Upper lobe of right lung (tissue), 1 donor: ENCODE data around the gene OPN5. TPM values are rescaled to one million over a fixed set of nuclear protein-coding genes. Genes with fewer than 3 reads are reported as not detected.
"Not testable (repeated sequence)": the region's sequence is repeated elsewhere in the genome, so short reads cannot be mapped to it uniquely, and the experiment has no call there.

Experiments used
- ATAC-seq: fragments of 200-7000 bp; cut with Tn5 transposase; one replicate; pipeline ENCODE4 v1.9.1; 2020; ENCODE audit warnings: mild to moderate bottlenecking, moderate library complexity
- DNase-seq: peaks from one replicate; pipeline ENCODE4 v3.0.0-alpha.2; 2020
- H3K27ac ChIP-seq: fragments of 200-600 bp; one replicate; pipeline ENCODE4 v1.8.0; 2022
- H3K27me3 ChIP-seq: fragments of 200-600 bp; one replicate; pipeline ENCODE4 v1.8.0; 2022; ENCODE audit warnings: mild to moderate bottlenecking
- H3K36me3 ChIP-seq: fragments of 200-600 bp; one replicate; pipeline ENCODE4 v1.8.0; 2022
- H3K4me1 ChIP-seq: fragments of 200-600 bp; one replicate; pipeline ENCODE4 v1.8.0; 2022
- H3K4me3 ChIP-seq: fragments of 200-600 bp; one replicate; pipeline ENCODE4 v1.8.0; 2022; ENCODE audit warnings: mild to moderate bottlenecking
- H3K9me3 ChIP-seq: fragments of 200-600 bp; one replicate; pipeline ENCODE4 v1.8.0; 2022
- intact Hi-C: fragments of 100-400 bp; cut with DNase I; formaldehyde crosslinking; loops from one replicate; pipeline ENCODE4 v1.11.0; 2022
- total RNA-seq: library from RNA; stranded (reverse); fragmentation: NEBNext Ultra II Directional; extraction: Animal tissue kit (Norgen Biotek cat#: 25700); gene quantifications from one replicate; pipeline ENCODE4 v1.2.1, GENCODE V29; 2021
- TF ChIP-seq, protein P1 (sequence below): fragments of 200-600 bp; IDR thresholded peaks from one replicate; pipeline ENCODE4 v1.8.0; 2022; ENCODE audit warnings: antibody characterized with exemption
- donor health status: DM: no; HTN: yes; CAD: no; lungs with severe emphysema.

The OPN5 gene
- total RNA-seq, 1 donor from 2014 or later, result not detected

DNA sequence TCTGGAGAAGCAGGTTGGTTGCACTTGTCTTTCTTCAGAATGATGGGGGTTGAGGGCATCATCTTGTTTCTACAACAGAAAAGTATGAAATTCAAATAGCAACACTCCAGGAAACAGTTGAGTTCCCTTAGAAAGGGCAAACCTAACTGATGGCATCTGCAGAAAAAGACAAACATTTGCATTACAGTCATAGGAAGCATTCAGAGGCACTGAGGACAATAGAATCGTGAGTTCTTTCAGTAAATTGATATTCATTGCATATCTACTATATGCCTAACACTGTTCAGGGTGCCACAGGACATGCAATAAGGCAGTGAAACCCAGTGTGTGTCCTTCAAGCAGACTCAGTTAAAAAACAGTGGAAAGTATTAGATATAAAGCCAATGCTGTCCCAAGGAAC lies 41.1 kb upstream of the OPN5 start:
- no peak for ATAC-seq
- intact Hi-C loops, result no loop called here

DNA sequence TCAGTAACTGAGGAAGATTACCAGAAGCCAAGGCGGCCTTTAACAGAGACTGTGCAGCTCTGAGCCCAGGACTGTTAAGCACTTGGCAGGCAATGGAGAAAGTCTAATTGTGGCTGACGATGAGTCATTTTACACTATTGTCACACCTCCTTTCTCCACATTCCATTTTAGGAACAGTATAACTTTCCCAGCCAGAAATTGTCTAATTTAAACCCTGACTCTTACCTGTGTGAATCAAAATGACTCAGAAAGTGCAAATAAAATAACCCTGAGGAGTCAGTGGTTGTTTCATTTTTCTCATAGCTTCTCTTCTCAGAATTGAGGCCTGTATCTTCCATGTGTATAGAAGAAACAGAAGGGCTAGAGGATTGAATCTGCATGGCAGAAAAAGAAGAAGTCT lies 40.0 kb upstream of the OPN5 start:
- H3K4me1 ChIP-seq, result no peaks in the 10 kb centered on the region
- no peaks in the 10 kb centered on the region for H3K9me3 ChIP-seq
- H3K27me3 ChIP-seq, result no peaks in the 10 kb centered on the region
- H3K27ac ChIP-seq, result no peak overlapping the region
- no peak overlapping the region for H3K4me3 ChIP-seq
- no peak for DNase-seq
- H3K36me3 ChIP-seq, result no peaks in the 10 kb centered on the region
- intact Hi-C loops, result no loop called here
- ATAC-seq, result peak; percentile 26
- TF ChIP-seq, protein P1, sequence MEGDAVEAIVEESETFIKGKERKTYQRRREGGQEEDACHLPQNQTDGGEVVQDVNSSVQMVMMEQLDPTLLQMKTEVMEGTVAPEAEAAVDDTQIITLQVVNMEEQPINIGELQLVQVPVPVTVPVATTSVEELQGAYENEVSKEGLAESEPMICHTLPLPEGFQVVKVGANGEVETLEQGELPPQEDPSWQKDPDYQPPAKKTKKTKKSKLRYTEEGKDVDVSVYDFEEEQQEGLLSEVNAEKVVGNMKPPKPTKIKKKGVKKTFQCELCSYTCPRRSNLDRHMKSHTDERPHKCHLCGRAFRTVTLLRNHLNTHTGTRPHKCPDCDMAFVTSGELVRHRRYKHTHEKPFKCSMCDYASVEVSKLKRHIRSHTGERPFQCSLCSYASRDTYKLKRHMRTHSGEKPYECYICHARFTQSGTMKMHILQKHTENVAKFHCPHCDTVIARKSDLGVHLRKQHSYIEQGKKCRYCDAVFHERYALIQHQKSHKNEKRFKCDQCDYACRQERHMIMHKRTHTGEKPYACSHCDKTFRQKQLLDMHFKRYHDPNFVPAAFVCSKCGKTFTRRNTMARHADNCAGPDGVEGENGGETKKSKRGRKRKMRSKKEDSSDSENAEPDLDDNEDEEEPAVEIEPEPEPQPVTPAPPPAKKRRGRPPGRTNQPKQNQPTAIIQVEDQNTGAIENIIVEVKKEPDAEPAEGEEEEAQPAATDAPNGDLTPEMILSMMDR, result no peak

More for the DNA sequence above, 41.1 kb upstream of the OPN5 start:
- Histone ChIP-seq H3K4me3 (no peak overlapping the region), H3K36me3 (no peaks in the 10 kb centered on the region), H3K9me3 (no peaks in the 10 kb centered on the region), H3K27ac (no peak overlapping the region), H3K4me1 (no peaks in the 10 kb centered on the region), H3K27me3 (no peaks in the 10 kb centered on the region)
- TF ChIP-seq, protein P1, result no peak
- no peak for DNase-seq

DNA sequence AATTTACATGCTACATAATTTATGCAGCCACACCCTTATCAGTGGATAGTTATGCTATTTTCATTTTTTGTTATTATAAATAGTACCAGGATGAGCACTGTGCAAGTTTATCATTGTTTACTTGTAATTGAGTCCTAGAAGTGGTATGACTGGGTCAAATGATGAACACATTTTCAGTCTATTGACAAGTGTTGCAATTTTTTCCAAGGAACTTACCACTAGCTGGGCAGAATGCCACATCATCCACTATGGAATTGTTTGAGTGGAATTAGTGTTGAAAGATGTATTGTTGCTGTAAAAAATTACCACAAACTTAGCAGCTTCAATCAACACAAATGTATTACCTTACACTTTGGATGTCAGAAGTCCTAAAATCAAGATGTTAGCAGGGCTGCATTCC lies 38.1 kb upstream of the OPN5 start:
- intact Hi-C loops, result no loop called here
- Histone ChIP-seq H3K27me3 (no peaks in the 10 kb centered on the region), H3K4me1 (no peaks in the 10 kb centered on the region), H3K36me3 (no peaks in the 10 kb centered on the region), H3K4me3 (no peak overlapping the region), H3K9me3 (no peaks in the 10 kb centered on the region), H3K27ac (no peak overlapping the region)
- ATAC-seq (no peak), DNase-seq (no peak)
- TF ChIP-seq, protein P1, result no peak

DNA sequence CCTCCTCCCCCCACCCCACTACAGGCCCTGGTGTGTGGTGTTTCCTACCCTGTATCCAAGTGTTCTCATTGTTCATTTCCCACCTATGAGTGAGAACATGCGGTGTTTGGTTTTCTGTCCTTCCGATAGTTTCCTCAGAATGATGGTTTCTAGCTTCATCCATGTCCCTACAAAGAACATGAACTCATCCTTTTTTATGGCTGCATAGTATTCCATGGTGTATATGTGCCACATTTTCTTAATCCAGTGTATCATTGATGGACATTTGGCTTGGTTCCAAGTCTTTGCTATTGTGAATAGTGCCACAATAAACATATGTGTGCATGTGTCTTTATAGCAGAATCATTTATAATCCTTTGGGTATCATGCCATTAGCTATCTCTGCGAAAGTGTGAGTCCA lies 36.6 kb upstream of the OPN5 start:
- intact Hi-C loops, DNase-seq, ATAC-seq, H3K4me3 ChIP-seq, H3K27ac ChIP-seq, H3K27me3 ChIP-seq, H3K4me1 ChIP-seq, H3K9me3 ChIP-seq, H3K36me3 ChIP-seq: not testable (repeated sequence)

DNA sequence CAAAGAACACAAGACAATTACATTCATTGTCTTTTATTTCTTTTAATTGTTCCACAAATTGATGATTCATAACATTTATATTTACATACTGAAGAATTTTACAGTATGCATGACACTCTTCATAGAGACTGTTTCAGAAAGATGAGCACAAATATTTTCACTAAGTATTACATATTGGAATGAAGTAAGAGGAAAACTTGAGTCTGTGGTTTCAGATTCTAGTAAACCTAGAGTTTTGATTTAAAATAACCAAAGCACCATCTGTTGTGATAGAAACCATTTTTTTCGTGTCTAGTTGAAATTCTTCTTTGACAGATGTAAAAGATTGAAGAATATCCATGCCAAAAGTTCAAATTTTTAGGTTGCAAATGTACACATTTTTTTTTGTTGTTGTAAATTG lies 32.1 kb upstream of the OPN5 start:
- TF ChIP-seq, protein P1, result no peak
- DNase-seq (no peak), ATAC-seq (no peak)

DNA sequence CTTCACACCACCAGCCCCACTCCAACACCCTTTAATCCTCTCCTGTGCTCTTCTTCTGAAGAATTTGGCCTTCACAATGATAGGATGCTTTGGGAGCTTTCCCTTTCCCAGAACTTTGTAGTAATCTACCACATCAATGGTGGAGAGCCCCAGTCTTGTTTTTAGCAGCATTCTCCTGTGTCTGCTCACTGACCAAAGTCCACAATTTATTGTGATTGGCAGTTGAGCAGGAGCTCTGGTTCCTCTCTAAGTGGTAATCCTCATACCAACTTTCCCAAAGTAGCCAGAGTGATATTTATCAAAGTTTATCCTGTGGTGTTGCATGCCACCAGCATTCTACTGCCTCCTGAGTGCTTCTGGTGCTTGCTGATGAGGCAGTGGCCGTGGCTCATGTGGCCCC lies 29.0 kb upstream of the OPN5 start:
- DNase-seq (no peak), ATAC-seq (no peak)
- Histone ChIP-seq H3K9me3 (no peaks in the 10 kb centered on the region), H3K4me1 (no peaks in the 10 kb centered on the region), H3K36me3 (no peaks in the 10 kb centered on the region), H3K27me3 (no peaks in the 10 kb centered on the region), H3K4me3 (no peak overlapping the region), H3K27ac (no peak overlapping the region)
- intact Hi-C loops, result no loop called here
- TF ChIP-seq, protein P1, result no peak

More for the DNA sequence above, 32.1 kb upstream of the OPN5 start:
- Histone ChIP-seq H3K9me3 (no peaks in the 10 kb centered on the region), H3K4me3 (no peak overlapping the region), H3K4me1 (no peaks in the 10 kb centered on the region), H3K36me3 (no peaks in the 10 kb centered on the region), H3K27me3 (no peaks in the 10 kb centered on the region), H3K27ac (no peak overlapping the region)
- intact Hi-C loops, result no loop called here
